Choroid plexus epithelial cell (primary cell): ENCODE measurements around the gene PTBP3.
A peak's percentile ranks its signal among the peaks of the same experiment; 100 is the strongest.

Source experiments
- DNase-seq: peaks from one replicate; pipeline ENCODE4 v3.0.0-alpha.2; 2010; ENCODE audit warnings: low read depth
- H3K4me3 ChIP-seq: 2 replicates; pipeline ENCODE4 v1.5.1; 2011; ENCODE audit warnings: low read depth, mild to moderate bottlenecking, control low read depth, low read length, moderate library complexity
- CTCF ChIP-seq: conservative IDR thresholded peaks from 2 replicates; pipeline ENCODE4 v1.5.1; 2011; ENCODE audit warnings: low read depth, mild to moderate bottlenecking, control low read depth, inconsistent platforms, low read length, moderate library complexity

PTBP3 gene

GRCh38 chr9:112328545-112328944 lies 4.9 kb downstream of the PTBP3 start:
- TF ChIP-seq CTCF = no peak
- H3K4me3 ChIP-seq = no peak overlapping the region
- no peak for DNase-seq

GRCh38 chr9:112327718-112328450 lies 5.5 kb downstream of the PTBP3 start:
- DNase-seq = peak; percentile 33
- no peak for TF ChIP-seq CTCF
- no peak overlapping the region for H3K4me3 ChIP-seq

GRCh38 chr9:112326194-112326593 lies 7.2 kb downstream of the PTBP3 start:
- DNase-seq = no peak
- TF ChIP-seq CTCF = no peak
- H3K4me3 ChIP-seq = no peak overlapping the region

- TF ChIP-seq CTCF = no peak
- H3K4me3 ChIP-seq = no peak overlapping the region
- no peak for DNase-seq
These were observed 7.8 kb downstream of the PTBP3 start for GRCh38 chr9:112325600-112325999.

- TF ChIP-seq CTCF = no peak
These were observed 8.3 kb downstream of the PTBP3 start for GRCh38 chr9:112325127-112325526.

GRCh38 chr9:112323378-112323854 lies 10.0 kb downstream of the PTBP3 start:
- DNase-seq = no peak
- TF ChIP-seq CTCF = no peak
- no peak overlapping the region for H3K4me3 ChIP-seq

More at GRCh38 chr9:112325127-112325526, 8.3 kb downstream of the PTBP3 start:
- DNase-seq = no peak
- no peak overlapping the region for H3K4me3 ChIP-seq

GRCh38 chr9:112322701-112323377 lies 10.6 kb downstream of the PTBP3 start:
- DNase-seq = no peak
- no peak for TF ChIP-seq CTCF
- no peak overlapping the region for H3K4me3 ChIP-seq
